CD14-positive monocyte (primary cell): ENCODE data around the gene CCDC107. TPM values are rescaled to one million over a fixed set of nuclear protein-coding genes. Genes with fewer than 3 reads are reported as not detected.
A peak's percentile ranks its signal among the peaks of the same experiment; 100 is the strongest.

ENCODE experiments used
- DNase-seq, 3 donors: peaks; one replicate each; pipeline ENCODE4 v3.0.0-alpha.2; 2011 to 2022
- H2AFZ ChIP-seq: 2 replicates; pipeline ENCODE4 v1.6.0; 2012; ENCODE audit warnings: mild to moderate bottlenecking, low read depth, low read length, inconsistent platforms; ENCODE audit not compliant: insufficient read depth, poor library complexity, severe bottlenecking
- H3K27ac ChIP-seq, 2 donors: 1 replicate in 1 of 2; 2 replicates in 1 of 2; pipeline ENCODE4 v1.5.1; 2012 to 2013; ENCODE audit warnings: low read length in 2 of 2, control low read depth in 1 of 2, inconsistent platforms in 1 of 2, low read depth in 1 of 2, mild to moderate bottlenecking in 1 of 2
- H3K27me3 ChIP-seq, 2 donors: one replicate each; pipeline versions ENCODE4 v1.6.0 to v1.6.1; 2011 to 2013; ENCODE audit warnings: low read length in 2 of 2; ENCODE audit not compliant: control insufficient read depth in 2 of 2, insufficient read depth in 2 of 2
- H3K36me3 ChIP-seq, 2 donors: replicated peaks in 1 of 2; 1 replicate in 1 of 2; 2 replicates in 1 of 2; pipeline versions ENCODE4 v1.5.1 to v1.6.1; 2012 to 2013; ENCODE audit warnings: low read length in 2 of 2, control low read depth in 1 of 2, inconsistent platforms in 1 of 2, mild to moderate bottlenecking in 1 of 2; ENCODE audit not compliant: insufficient read depth in 2 of 2, control insufficient read depth in 1 of 2
- H3K4me1 ChIP-seq, 2 donors: 1 replicate in 1 of 2; 2 replicates in 1 of 2; pipeline versions ENCODE4 v1.5.1 to v1.6.1; 2012 to 2013; ENCODE audit warnings: low read length in 2 of 2, control low read depth in 1 of 2, inconsistent platforms in 1 of 2, mild to moderate bottlenecking in 1 of 2, moderate library complexity in 1 of 2; ENCODE audit not compliant: insufficient read depth in 2 of 2, control insufficient read depth in 1 of 2
- H3K4me2 ChIP-seq: replicated peaks from 2 replicates; pipeline ENCODE3; 2012; ENCODE audit warnings: low read length, moderate library complexity, mild to moderate bottlenecking; ENCODE audit not compliant: poor library complexity, severe bottlenecking; ENCODE audit errors: extremely low read depth
- H3K4me3 ChIP-seq, 3 experiments: fragments of 200-600 bp in 1 of 3; sonication (generic) in 1 of 3; replicated peaks in 1 of 3; 1 replicate in 2 of 3; 2 replicates in 1 of 3; pipeline ENCODE4 v1.5.1; 2011 to 2013; ENCODE audit warnings: low read length in 3 of 3, mild to moderate bottlenecking in 3 of 3, control low read depth in 2 of 3, low read depth in 2 of 3, inconsistent platforms in 1 of 3, moderate library complexity in 1 of 3
- H3K79me2 ChIP-seq: 2 replicates; pipeline ENCODE4 v1.6.0; 2012; ENCODE audit warnings: mild to moderate bottlenecking, control low read depth, inconsistent platforms, low read length, moderate library complexity; ENCODE audit not compliant: insufficient read depth
- H3K9ac ChIP-seq: 2 replicates; pipeline ENCODE4 v1.6.0; 2017; ENCODE audit warnings: low read length, mild to moderate bottlenecking; ENCODE audit not compliant: insufficient read depth, poor library complexity, severe bottlenecking
- H3K9me3 ChIP-seq, 2 donors: replicated peaks in 1 of 2; 1 replicate in 1 of 2; 2 replicates in 1 of 2; pipeline versions ENCODE4 v1.5.1 to v1.6.1; 2012 to 2013; ENCODE audit warnings: low read length in 2 of 2, control low read depth in 1 of 2; ENCODE audit not compliant: control insufficient read depth in 1 of 2, insufficient read depth in 1 of 2
- H4K20me1 ChIP-seq: 2 replicates; pipeline ENCODE4 v1.6.0; 2012; ENCODE audit warnings: mild to moderate bottlenecking, low read length, control low read depth, moderate library complexity; ENCODE audit not compliant: insufficient read depth
- H3K27ac Mint-ChIP-seq, 7 donors: one replicate each; pipeline ENCODE4 v1.8.0; 2020; ENCODE audit warnings: mild to moderate bottlenecking in 7 of 7, mixed read lengths in 7 of 7, moderate library complexity in 6 of 7, inconsistent platforms in 2 of 7
- H3K27me3 Mint-ChIP-seq, 3 donors: one replicate each; pipeline ENCODE4 v1.8.0; 2021 to 2022; ENCODE audit warnings: low read depth in 3 of 3, mild to moderate bottlenecking in 3 of 3, mixed read lengths in 3 of 3, moderate library complexity in 3 of 3, inconsistent platforms in 1 of 3
- H3K36me3 Mint-ChIP-seq, 2 donors: one replicate each; pipeline ENCODE4 v1.8.0; 2020; ENCODE audit warnings: mixed read lengths in 2 of 2, inconsistent platforms in 1 of 2, mild to moderate bottlenecking in 1 of 2
- H3K4me1 Mint-ChIP-seq: one replicate; pipeline ENCODE4 v1.8.0; 2020; ENCODE audit warnings: mild to moderate bottlenecking, mixed read lengths
- H3K4me3 Mint-ChIP-seq, 2 donors: one replicate each; pipeline ENCODE4 v1.8.0; 2020; ENCODE audit warnings: mild to moderate bottlenecking in 2 of 2, mixed read lengths in 2 of 2, moderate library complexity in 1 of 2
- H3K9me3 Mint-ChIP-seq, 7 donors: one replicate each; pipeline ENCODE4 v1.8.0; 2020 to 2022; ENCODE audit warnings: mixed read lengths in 7 of 7, mild to moderate bottlenecking in 6 of 7, moderate library complexity in 6 of 7, inconsistent platforms in 2 of 7
- WGBS: methylation state at CpG from one replicate; pipeline ENCODE4 v1.1.5; 2013; ENCODE audit warnings: missing lambda C conversion rate; ENCODE audit not compliant: insufficient coverage; 5-methylcytosine and 5-hydroxymethylcytosine counted together
- intact Hi-C, 2 donors: fragments of 100-400 bp; cut with micrococcal nuclease; formaldehyde crosslinking; loops; one replicate each; pipeline versions ENCODE4 v1.15.0 to v1.15.1; 2023
- polyA plus RNA-seq, 3 donors: library from polyadenylated mRNA; depleted of rRNA in 1 of 3; unstranded in 2 of 3; stranded (reverse) in 1 of 3; fragments of 300-500 nt in 2 of 3; fragments of >200 nt in 1 of 3; fragmentation: Illumina TruSeq in 2 of 3; gene quantifications; 1 replicate in 2 of 3; 2 replicates in 1 of 3; pipeline ENCODE4 v1.2.3, GENCODE V29; 2012 to 2021
- TF ChIP-seq, protein P1 (sequence below): fragments of 200-600 bp; IDR thresholded peaks from one replicate; pipeline ENCODE4 v1.8.0; 2022; ENCODE audit warnings: antibody characterized with exemption, mild to moderate bottlenecking

CCDC107 gene
- polyA plus RNA-seq, 3 donors: 17.2 to 32.6 (median 23.2) TPM

- Histone ChIP-seq H2AFZ (no peak overlapping the region), H3K4me3 (no peak overlapping the region), H3K27ac (peak overlapping the region in 1 of 2 donors; percentile 26), H3K36me3 (peaks cover 98 to 100% of the 10 kb centered on the region in 2 donors), H3K27me3 (no peaks in the 10 kb centered on the region), H4K20me1 (peaks cover 100% of the 10 kb centered on the region), H3K9ac (no peak overlapping the region), H3K79me2 (no peaks in the 10 kb centered on the region), H3K9me3 (no peaks in the 10 kb centered on the region), H3K4me1 (no peaks in the 10 kb centered on the region), H3K4me2 (no peak overlapping the region)
- H3K4me3 Mint-ChIP-seq: no peak overlapping the region
- 100% methylated on average over 6 of the region's 7 CpGs for WGBS
- TF ChIP-seq, protein P1, sequence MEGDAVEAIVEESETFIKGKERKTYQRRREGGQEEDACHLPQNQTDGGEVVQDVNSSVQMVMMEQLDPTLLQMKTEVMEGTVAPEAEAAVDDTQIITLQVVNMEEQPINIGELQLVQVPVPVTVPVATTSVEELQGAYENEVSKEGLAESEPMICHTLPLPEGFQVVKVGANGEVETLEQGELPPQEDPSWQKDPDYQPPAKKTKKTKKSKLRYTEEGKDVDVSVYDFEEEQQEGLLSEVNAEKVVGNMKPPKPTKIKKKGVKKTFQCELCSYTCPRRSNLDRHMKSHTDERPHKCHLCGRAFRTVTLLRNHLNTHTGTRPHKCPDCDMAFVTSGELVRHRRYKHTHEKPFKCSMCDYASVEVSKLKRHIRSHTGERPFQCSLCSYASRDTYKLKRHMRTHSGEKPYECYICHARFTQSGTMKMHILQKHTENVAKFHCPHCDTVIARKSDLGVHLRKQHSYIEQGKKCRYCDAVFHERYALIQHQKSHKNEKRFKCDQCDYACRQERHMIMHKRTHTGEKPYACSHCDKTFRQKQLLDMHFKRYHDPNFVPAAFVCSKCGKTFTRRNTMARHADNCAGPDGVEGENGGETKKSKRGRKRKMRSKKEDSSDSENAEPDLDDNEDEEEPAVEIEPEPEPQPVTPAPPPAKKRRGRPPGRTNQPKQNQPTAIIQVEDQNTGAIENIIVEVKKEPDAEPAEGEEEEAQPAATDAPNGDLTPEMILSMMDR: no peak
- no peaks in the 10 kb centered on the region for H3K4me1 Mint-ChIP-seq
- H3K27ac Mint-ChIP-seq: peak overlapping the region in 3 of 7 donors; percentile 14 to 37 (median 18)
- intact Hi-C loops: no loop called here
- DNase-seq: no peak
- no peaks in the 10 kb centered on the region for H3K27me3 Mint-ChIP-seq
- H3K9me3 Mint-ChIP-seq: peaks cover 0 to 2% (median 0%) of the 10 kb centered on the region in 7 donors
- peaks cover 0 to 51% of the 10 kb centered on the region in 2 donors for H3K36me3 Mint-ChIP-seq
Measured at GRCh38 chr9:35702696-35703095, 44.6 kb downstream of the CCDC107 start.

DNA sequence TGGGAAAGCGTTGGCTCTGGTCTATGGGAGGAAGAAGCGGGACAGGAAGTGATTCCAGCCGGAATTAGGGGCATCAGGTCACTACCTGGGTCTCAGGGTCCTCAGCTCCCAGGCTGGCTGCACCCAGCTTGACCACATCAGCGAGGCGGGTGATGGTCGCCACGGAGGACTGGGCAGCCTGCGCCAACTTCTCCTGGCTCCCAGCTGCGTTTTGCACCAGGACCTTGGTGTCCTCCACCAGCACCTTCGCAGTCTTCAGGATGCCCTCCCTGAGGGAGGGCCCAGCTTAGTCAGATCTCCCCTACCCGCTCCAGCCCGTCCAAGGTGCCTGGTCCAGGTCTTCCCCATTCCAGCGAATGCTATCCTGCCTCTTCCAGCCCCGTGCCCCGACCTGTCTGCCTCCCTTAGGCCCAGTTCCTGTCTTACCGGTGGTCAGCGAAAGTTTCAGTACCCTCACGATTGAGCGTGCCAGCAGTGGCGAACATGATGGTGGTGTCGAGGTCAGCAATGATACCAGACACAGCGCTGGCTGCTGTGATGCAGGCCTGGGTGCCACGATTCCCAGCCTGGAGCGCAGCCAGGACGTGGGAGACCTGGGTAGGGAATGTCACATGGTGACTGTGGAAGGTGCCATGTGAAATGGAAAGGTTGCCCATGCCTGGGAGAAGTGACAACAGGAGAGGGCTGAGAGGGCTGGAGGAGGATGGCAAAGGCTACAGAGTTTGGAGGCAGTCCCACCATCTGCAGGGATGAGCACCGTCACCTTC is 46.0 kb downstream of the CCDC107 start:
- H3K27ac Mint-ChIP-seq: peak overlapping the region in 1 of 7 donors; percentile 39
- peaks cover 0 to 65% of the 10 kb centered on the region in 2 donors for H3K36me3 Mint-ChIP-seq
- no peaks in the 10 kb centered on the region for H3K27me3 Mint-ChIP-seq
- H2AFZ ChIP-seq: no peak overlapping the region
- H3K27me3 ChIP-seq: no peaks in the 10 kb centered on the region
- H3K27ac ChIP-seq: peak overlapping the region in 1 of 2 donors; percentile 6
- H3K9me3 Mint-ChIP-seq: peaks cover 0 to 2% (median 0%) of the 10 kb centered on the region in 7 donors
- H3K9ac ChIP-seq: no peak overlapping the region
- no peaks in the 10 kb centered on the region for H3K4me1 ChIP-seq
- no peak overlapping the region for H3K4me3 Mint-ChIP-seq
- H3K4me3 ChIP-seq: no peak overlapping the region
- H4K20me1 ChIP-seq: peaks cover 100% of the 10 kb centered on the region
- TF ChIP-seq, protein P1: no peak
- DNase-seq: no peak
- intact Hi-C loops: no loop called here
- H3K9me3 ChIP-seq: no peaks in the 10 kb centered on the region
- H3K36me3 ChIP-seq: peaks cover 98 to 100% of the 10 kb centered on the region in 2 donors
- WGBS: 98% methylated on average over 25 of the region's 26 CpGs
- no peaks in the 10 kb centered on the region for H3K4me1 Mint-ChIP-seq
- no peak overlapping the region for H3K4me2 ChIP-seq
- no peaks in the 10 kb centered on the region for H3K79me2 ChIP-seq
